HPDE6-E6E7 (cell line): ENCODE data around the gene SGSM2.

Experiments used
- DNase-seq: peaks from one replicate; pipeline ENCODE4 v3.0.0; 2011; ENCODE audit warnings: missing footprints; ENCODE audit errors: extremely low spot score

The SGSM2 gene

DNA sequence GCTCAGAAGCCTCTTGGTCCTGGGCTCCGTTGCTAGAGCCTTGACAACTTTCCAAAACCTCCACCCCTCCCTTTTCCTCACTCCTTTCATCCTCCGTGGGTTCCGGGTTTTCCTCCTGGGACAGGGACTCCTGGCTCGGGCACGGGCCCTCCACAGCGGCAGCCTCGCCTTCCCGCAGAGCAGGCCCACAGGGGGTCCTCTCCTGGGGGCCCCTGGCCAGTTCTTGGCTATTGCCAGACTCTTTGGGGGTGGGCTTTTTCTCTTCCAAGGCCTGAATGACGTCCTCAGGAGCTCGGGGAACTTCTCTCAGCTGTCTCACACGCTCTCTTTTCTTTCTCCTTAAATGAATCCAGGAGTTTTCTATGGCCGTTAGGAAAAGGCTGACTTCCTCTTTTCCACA, 82.9 kb downstream of the SGSM2 start:
- no peak for DNase-seq

GRCh38 chr17:2421315-2422147, 84.2 kb downstream of the SGSM2 start:
- no peak for DNase-seq

DNA sequence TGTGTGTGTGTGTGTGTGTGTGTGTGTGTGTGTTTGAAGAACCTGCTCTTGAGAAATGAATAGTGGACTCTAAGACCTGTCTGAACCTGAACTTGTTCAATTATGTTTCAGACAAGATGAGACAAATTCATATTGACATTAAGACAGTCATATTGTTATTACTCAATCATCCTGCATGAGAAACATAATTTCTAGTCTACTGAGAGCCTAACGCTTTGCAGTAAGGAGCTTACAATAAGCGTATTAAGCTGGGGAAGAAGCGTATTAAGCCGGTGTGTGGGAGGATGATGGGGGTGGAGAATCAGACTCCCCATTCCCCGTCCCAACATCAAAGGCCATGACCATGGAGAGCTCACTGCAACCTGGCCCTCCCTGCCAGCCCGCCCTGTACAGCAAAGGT, 86.0 kb downstream of the SGSM2 start:
- DNase-seq: peak; percentile 81

DNA sequence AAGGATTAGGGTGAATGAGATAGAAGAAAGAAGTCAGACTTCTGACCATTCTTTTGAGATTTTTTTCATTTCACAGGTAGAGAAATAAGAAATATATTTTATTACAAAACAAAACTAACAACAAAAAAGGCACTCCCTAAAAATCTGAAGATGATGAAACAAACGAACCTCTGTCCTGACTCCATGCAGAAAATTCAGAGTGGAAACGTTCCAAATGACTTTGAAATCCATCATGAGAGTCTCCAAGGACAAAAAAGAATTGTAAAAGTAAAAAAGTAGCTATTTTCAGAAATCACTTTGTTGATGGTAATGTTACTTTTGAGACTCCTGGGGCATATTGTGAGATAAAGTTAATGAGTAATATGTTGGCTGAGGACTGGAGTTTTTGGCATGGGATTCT, 89.9 kb downstream of the SGSM2 start:
- DNase-seq: no peak

GRCh38 chr17:2427910-2428309, 90.6 kb downstream of the SGSM2 start:
- DNase-seq: no peak
